Ascending aorta (tissue), 2 donors: ENCODE measurements around the gene EFNB1. TPM values are rescaled to one million over a fixed set of nuclear protein-coding genes. Genes with fewer than 3 reads are reported as not detected.

Experiments used
- DNase-seq, 2 donors: peaks; one replicate each; pipeline ENCODE4 v3.0.0-alpha.2; 2019; ENCODE audit warnings: low spot score in 2 of 2
- H3K27ac ChIP-seq, 2 donors: fragments of 200-600 bp; sonication (generic); one replicate each; pipeline ENCODE4 v1.5.1; 2016 to 2017; ENCODE audit warnings: mild to moderate bottlenecking in 1 of 2
- H3K27me3 ChIP-seq: fragments of 200-600 bp; sonication (generic); one replicate; pipeline ENCODE4 v1.5.1; 2017
- H3K36me3 ChIP-seq, 2 donors: fragments of 200-600 bp; sonication (generic); one replicate each; pipeline ENCODE4 v1.5.1; 2016
- H3K4me1 ChIP-seq, 2 donors: fragments of 200-600 bp; sonication (generic); one replicate each; pipeline ENCODE4 v1.5.1; 2016 to 2017; ENCODE audit warnings: mild to moderate bottlenecking in 1 of 2
- H3K4me3 ChIP-seq, 2 donors: fragments of 200-600 bp; sonication (generic); one replicate each; pipeline ENCODE4 v1.5.1; 2016 to 2017; ENCODE audit warnings: mild to moderate bottlenecking in 1 of 2
- H3K9me3 ChIP-seq, 2 donors: fragments of 200-600 bp; sonication (generic); one replicate each; pipeline ENCODE4 v1.5.1; 2016
- CTCF ChIP-seq, 3 experiments: fragments of 200-600 bp in 2 of 3; fragments of 450-650 bp in 1 of 3; sonication (generic) in 2 of 3; IDR thresholded peaks; one replicate each; pipeline ENCODE4 v1.5.1; 2016 to 2019; ENCODE audit warnings: antibody characterized with exemption in 3 of 3, mild to moderate bottlenecking in 1 of 3, moderate library complexity in 1 of 3
- intact Hi-C: fragments of 100-400 bp; cut with DNase I; formaldehyde crosslinking; loops from one replicate; pipeline ENCODE4 v1.15.1; 2023
- total RNA-seq: library from RNA; depleted of rRNA; stranded (reverse); fragments of >200 nt; gene quantifications from one replicate; pipeline ENCODE4 v1.1.0, GENCODE V29; 2016

Gene EFNB1
- total RNA-seq, 1 donor from 2014 or later: 53.4 TPM

GRCh38 chrX:68835468-68835867, 6.6 kb downstream of the EFNB1 start:
- TF ChIP-seq CTCF (IDR thresholded peaks at IDR 0.05): no peak
- H3K4me1 ChIP-seq: no peaks in the 10 kb centered on the region
- H3K36me3 ChIP-seq: peaks cover 9 to 16% of the 10 kb centered on the region in 2 donors
- H3K27ac ChIP-seq: no peak overlapping the region
- H3K4me3 ChIP-seq: no peak overlapping the region
- DNase-seq: peak in 1 of 2 donors; percentile 30
- no peaks in the 10 kb centered on the region for H3K9me3 ChIP-seq
- no peaks in the 10 kb centered on the region for H3K27me3 ChIP-seq
- intact Hi-C loops: no loop called here

- intact Hi-C loops: no loop called here
- no peak overlapping the region for H3K4me3 ChIP-seq
- H3K27ac ChIP-seq: no peak overlapping the region
- TF ChIP-seq CTCF (IDR thresholded peaks at IDR 0.05): no peak
- H3K9me3 ChIP-seq: no peaks in the 10 kb centered on the region
- H3K36me3 ChIP-seq: peaks cover 10 to 26% of the 10 kb centered on the region in 2 donors
- H3K27me3 ChIP-seq: no peaks in the 10 kb centered on the region
- no peaks in the 10 kb centered on the region for H3K4me1 ChIP-seq
- peak in 1 of 2 donors; percentile 31 for DNase-seq
Observed at GRCh38 chrX:68837119-68837518, 8.3 kb downstream of the EFNB1 start.

- Histone ChIP-seq H3K36me3 (peaks cover 12 to 26% of the 10 kb centered on the region in 2 donors), H3K4me1 (no peaks in the 10 kb centered on the region), H3K27me3 (no peaks in the 10 kb centered on the region), H3K4me3 (no peak overlapping the region), H3K9me3 (no peaks in the 10 kb centered on the region), H3K27ac (no peak overlapping the region)
- TF ChIP-seq CTCF (IDR thresholded peaks at IDR 0.05): no peak
- DNase-seq: peak in 1 of 2 donors; percentile 51
- intact Hi-C loops: no loop called here
Observed at GRCh38 chrX:68838571-68838910, 9.7 kb downstream of the EFNB1 start.

GRCh38 chrX:68839771-68840170, 10.9 kb downstream of the EFNB1 start:
- Histone ChIP-seq H3K4me1 (no peaks in the 10 kb centered on the region), H3K4me3 (no peak overlapping the region), H3K36me3 (peaks cover 12 to 26% of the 10 kb centered on the region in 2 donors), H3K9me3 (no peaks in the 10 kb centered on the region), H3K27me3 (no peaks in the 10 kb centered on the region), H3K27ac (no peak overlapping the region)
- TF ChIP-seq CTCF (IDR thresholded peaks at IDR 0.05): no peak
- DNase-seq: peak in 1 of 2 donors; percentile 54
- intact Hi-C loops: no loop called here

GRCh38 chrX:68840256-68840655, 11.4 kb downstream of the EFNB1 start:
- Histone ChIP-seq H3K4me3 (no peak overlapping the region), H3K27ac (no peak overlapping the region), H3K9me3 (no peaks in the 10 kb centered on the region), H3K27me3 (no peaks in the 10 kb centered on the region), H3K4me1 (no peaks in the 10 kb centered on the region), H3K36me3 (peaks cover 12 to 26% of the 10 kb centered on the region in 2 donors)
- peak in 1 of 2 donors; percentile 54 for DNase-seq
- TF ChIP-seq CTCF (IDR thresholded peaks at IDR 0.05): no peak
- intact Hi-C loops: no loop called here
